Adrenal gland (tissue), 5 donors: ENCODE measurements around the gene ELF2.

Experiments used
- POLR2A ChIP-seq, 2 donors: fragments of 450-650 bp; IDR thresholded peaks; one replicate each; pipeline ENCODE4 v1.6.1; 2017; ENCODE audit warnings: antibody characterized with exemption in 2 of 2, mild to moderate bottlenecking in 2 of 2, moderate library complexity in 1 of 2
- TF ChIP-seq, protein P1 (sequence below), 6 experiments: fragments of 450-650 bp in 4 of 6; fragments of 200-600 bp in 2 of 6; sonication (generic) in 1 of 6; IDR thresholded peaks; 1 replicate in 5 of 6; 2 replicates in 1 of 6; pipeline versions ENCODE4 v1.5.1 to v1.8.0; 2016 to 2021; ENCODE audit warnings: antibody characterized with exemption in 6 of 6, mild to moderate bottlenecking in 2 of 6, moderate library complexity in 1 of 6
- donor health status: DM: no; HTN: no; CAD: no.

DNA sequence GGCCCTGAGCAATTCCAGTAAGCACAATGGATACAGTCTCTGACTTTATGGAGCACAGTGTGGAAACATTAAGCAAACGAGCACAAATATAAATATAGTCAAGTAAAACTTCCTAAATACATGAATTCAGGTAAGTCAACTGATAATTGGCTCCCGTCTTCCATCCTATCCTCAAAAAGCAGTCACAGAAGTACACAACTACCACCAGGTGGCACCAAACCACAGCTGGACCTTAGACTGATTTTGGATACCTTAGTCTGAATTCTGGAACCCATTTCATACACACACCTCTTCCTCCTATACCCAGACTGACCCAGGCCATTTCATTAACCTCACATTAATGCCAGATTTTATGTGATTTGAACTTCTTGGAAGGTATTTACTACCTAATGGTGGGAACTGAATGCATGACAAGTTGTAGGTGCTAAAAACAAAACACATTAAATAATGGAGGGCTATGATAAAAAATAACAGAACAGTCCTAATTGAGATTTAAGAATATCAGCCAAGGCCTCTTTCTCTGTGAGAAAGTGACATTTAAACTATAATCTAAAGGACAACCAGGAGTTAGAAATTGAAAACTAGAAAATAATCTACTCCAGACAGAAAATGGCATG, 77.5 kb downstream of the ELF2 start:
- TF ChIP-seq, protein P1, sequence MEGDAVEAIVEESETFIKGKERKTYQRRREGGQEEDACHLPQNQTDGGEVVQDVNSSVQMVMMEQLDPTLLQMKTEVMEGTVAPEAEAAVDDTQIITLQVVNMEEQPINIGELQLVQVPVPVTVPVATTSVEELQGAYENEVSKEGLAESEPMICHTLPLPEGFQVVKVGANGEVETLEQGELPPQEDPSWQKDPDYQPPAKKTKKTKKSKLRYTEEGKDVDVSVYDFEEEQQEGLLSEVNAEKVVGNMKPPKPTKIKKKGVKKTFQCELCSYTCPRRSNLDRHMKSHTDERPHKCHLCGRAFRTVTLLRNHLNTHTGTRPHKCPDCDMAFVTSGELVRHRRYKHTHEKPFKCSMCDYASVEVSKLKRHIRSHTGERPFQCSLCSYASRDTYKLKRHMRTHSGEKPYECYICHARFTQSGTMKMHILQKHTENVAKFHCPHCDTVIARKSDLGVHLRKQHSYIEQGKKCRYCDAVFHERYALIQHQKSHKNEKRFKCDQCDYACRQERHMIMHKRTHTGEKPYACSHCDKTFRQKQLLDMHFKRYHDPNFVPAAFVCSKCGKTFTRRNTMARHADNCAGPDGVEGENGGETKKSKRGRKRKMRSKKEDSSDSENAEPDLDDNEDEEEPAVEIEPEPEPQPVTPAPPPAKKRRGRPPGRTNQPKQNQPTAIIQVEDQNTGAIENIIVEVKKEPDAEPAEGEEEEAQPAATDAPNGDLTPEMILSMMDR (IDR thresholded peaks at IDR 0.05), result peak; percentile 79 to 92 (median 83)
- no peak for TF ChIP-seq POLR2A (IDR thresholded peaks at IDR 0.05)
